GM12878 (cell line): Measurements from ENCODE around the gene PRSS8. TPM values are rescaled to one million over a fixed set of nuclear protein-coding genes. Genes with fewer than 3 reads are reported as not detected.

ENCODE experiments used
- ATAC-seq: fragments of 200-7000 bp; cut with Tn5 transposase; 3 replicates; pipeline ENCODE4 v1.9.1; 2020; ENCODE audit warnings: mild to moderate bottlenecking, moderate library complexity
- BruUV-seq: library from RNA; stranded (reverse); fragments of 400-500 nt; replicated peaks from 2 replicates; lab custom pipeline; 2021; lab: Mats Ljungman, UMichigan
- CTCF ChIA-PET: fragments of 300-600 bp; sonication (Branson Sonifier 250); formaldehyde crosslinking; extraction: SDS; loops from one replicate; lab custom pipeline; 2021; ENCODE audit warnings: inconsistent platforms; lab: Yijun Ruan, JAX
- POLR2A ChIA-PET: fragments of 350-600 bp; formaldehyde crosslinking; extraction: SDS; loops from one replicate; lab custom pipeline; 2021; ENCODE audit warnings: inconsistent platforms; lab: Charles Lee
- RAD21 ChIA-PET: fragments of 300-600 bp; sonication (Branson Sonifier 250); formaldehyde crosslinking; loops from one replicate; lab custom pipeline; 2023; ENCODE audit warnings: antibody characterized with exemption; ENCODE audit not compliant: unreplicated experiment; lab: Charles Lee
- SMC1A ChIA-PET: fragments of 300-600 bp; sonication (Branson Sonifier 250); formaldehyde crosslinking; loops from one replicate; lab custom pipeline; 2023; ENCODE audit not compliant: unreplicated experiment, uncharacterized antibody; lab: Charles Lee
- DNase-seq: peaks from one replicate; pipeline ENCODE4 v3.0.0-alpha.2; 2011; ENCODE audit warnings: low read depth, low spot score
- FAIRE-seq: peaks from 3 replicates; lab custom pipeline; 2011; peaks lifted over from hg19 to GRCh38; lab: Jason Lieb, UNC
- H2AFZ ChIP-seq: 2 replicates; pipeline ENCODE4 v1.6.0; 2011; ENCODE audit warnings: low read depth, low read length, control low read depth; ENCODE audit not compliant: control insufficient read depth
- H3K27ac ChIP-seq: 2 replicates; pipeline ENCODE4 v1.5.1; 2011; ENCODE audit warnings: control low read depth; ENCODE audit not compliant: control insufficient read depth, insufficient read depth
- H3K27me3 ChIP-seq, 2 experiments: replicated peaks in 1 of 2; 2 replicates each; pipeline versions ENCODE4 v1.6.0 to v1.6.1; 2011; ENCODE audit warnings: low read length in 1 of 2; ENCODE audit not compliant: control insufficient read depth in 2 of 2, insufficient read depth in 2 of 2
- H3K36me3 ChIP-seq, 2 experiments: 2 replicates each; pipeline ENCODE4 v1.5.1; 2011; ENCODE audit warnings: low read length in 1 of 2; ENCODE audit not compliant: control insufficient read depth in 2 of 2, insufficient read depth in 2 of 2
- H3K4me1 ChIP-seq: 2 replicates; pipeline ENCODE4 v1.6.1; 2011; ENCODE audit warnings: mild to moderate bottlenecking, low read length, moderate library complexity, mixed read lengths; ENCODE audit not compliant: control insufficient read depth, insufficient read depth
- H3K4me2 ChIP-seq: 2 replicates; pipeline ENCODE4 v1.6.0; 2011; ENCODE audit warnings: control low read depth; ENCODE audit not compliant: control insufficient read depth, insufficient read depth
- H3K4me3 ChIP-seq: fragments of 200-600 bp; sonication (generic); 2 replicates; pipeline ENCODE4 v1.5.1; 2016
- H3K79me2 ChIP-seq: 2 replicates; pipeline ENCODE4 v1.6.0; 2011; ENCODE audit warnings: low read length; ENCODE audit not compliant: control insufficient read depth, insufficient read depth
- H3K9ac ChIP-seq: 2 replicates; pipeline ENCODE4 v1.8.0; 2011; ENCODE audit warnings: low read length, control low read depth, mixed read lengths; ENCODE audit not compliant: control insufficient read depth, insufficient read depth
- H3K9me3 ChIP-seq: replicated peaks from 3 replicates; pipeline ENCODE4 v1.5.1; 2011; ENCODE audit warnings: mild to moderate bottlenecking, low read length; ENCODE audit not compliant: control insufficient read depth, insufficient read depth
- H4K20me1 ChIP-seq: 2 replicates; pipeline ENCODE4 v1.6.0; 2011; ENCODE audit not compliant: control insufficient read depth, insufficient read depth
- BACH1 ChIP-seq: fragments of 450-650 bp; IDR thresholded peaks from 2 replicates; pipeline ENCODE4 v1.6.1; 2017; ENCODE audit warnings: mild to moderate bottlenecking, borderline replicate concordance
- LARP7 ChIP-seq: fragments of 450-650 bp; IDR thresholded peaks from 2 replicates; pipeline ENCODE4 v1.6.1; 2017; ENCODE audit warnings: mild to moderate bottlenecking
- MXI1 ChIP-seq: fragments of 150-350 bp; IDR thresholded peaks from 2 replicates; pipeline ENCODE4 v1.6.1; 2011; ENCODE audit warnings: low read depth, mild to moderate bottlenecking, inconsistent platforms, low read length, improper control_type of control experiment
- RELA ChIP-seq: fragments of 450-650 bp; IDR thresholded peaks from 2 replicates; pipeline ENCODE4 v1.8.0; 2014; ENCODE audit warnings: borderline replicate concordance; ENCODE audit not compliant: partially characterized antibody
- SP1 ChIP-seq: IDR thresholded peaks from one replicate; pipeline ENCODE4 v1.6.1; 2011; ENCODE audit warnings: low read depth, low read length
- WGBS: methylation state at CpG from one replicate; pipeline ENCODE4 v1.1.6; 2016; ENCODE audit warnings: low lambda C conversion rate; ENCODE audit not compliant: insufficient replicate concordance, insufficient coverage; ENCODE audit errors: missing lambda C conversion rate; 5-methylcytosine and 5-hydroxymethylcytosine counted together
- in situ Hi-C: fragments of 300-500 bp; cut with MboI; formaldehyde crosslinking; loops from 9 replicates; pipeline ENCODE4 v1.14.3; 2018; ENCODE audit warnings: mixed read lengths
- intact Hi-C: fragments of 100-400 bp; cut with micrococcal nuclease; formaldehyde crosslinking; loops from one replicate; pipeline ENCODE4 v1.14.2; 2022; ENCODE audit not compliant: unreplicated experiment
- polyA plus RNA-seq, 11 experiments: library from polyadenylated mRNA; depleted of rRNA in 4 of 11; unstranded in 6 of 11; stranded (reverse) in 5 of 11; fragments of >200 nt; fragmentation: Nextera tagmentation in 4 of 11; fragmentation: Illumina TruSeq in 1 of 11; extraction: Ambion mirVana in 4 of 11; extraction: Trizol in 1 of 11; gene quantifications; 1 replicate in 1 of 11; 2 replicates in 10 of 11; pipeline versions ENCODE4 v1.2.1 to v1.2.3, GENCODE V29; 2011 to 2016; ENCODE audit warnings: inconsistent platforms in 2 of 11, missing spikeins in 2 of 11, low read depth in 1 of 11
- total RNA-seq, 4 experiments: library from RNA; depleted of rRNA in 3 of 4; stranded (reverse); fragments of >200 nt in 3 of 4; fragmentation: Illumina TruSeq in 1 of 4; extraction: Trizol in 1 of 4; gene quantifications; 2 replicates each; pipeline versions ENCODE4 v1.2.1 to v1.2.3, GENCODE V29; 2013 to 2021
- TF ChIP-seq, protein P1 (sequence below): fragments of 450-650 bp; conservative IDR thresholded peaks from 2 replicates; pipeline ENCODE4 v1.6.1; 2017; ENCODE audit warnings: mild to moderate bottlenecking, moderate library complexity
- TF ChIP-seq, protein P2 (sequence below): IDR thresholded peaks from 2 replicates; pipeline ENCODE4 v1.6.1; 2011; ENCODE audit warnings: borderline replicate concordance, low read depth, mild to moderate bottlenecking, moderate library complexity, low read length; ENCODE audit not compliant: insufficient read depth, poor library complexity, severe bottlenecking

Gene PRSS8
- total and polyA plus RNA-seq, 10 of the 15 experiments (the other 5 are each of a cell fraction or from before 2014, with no cell fraction given) = 0.33 to 0.58 TPM; not detected in 8

DNA sequence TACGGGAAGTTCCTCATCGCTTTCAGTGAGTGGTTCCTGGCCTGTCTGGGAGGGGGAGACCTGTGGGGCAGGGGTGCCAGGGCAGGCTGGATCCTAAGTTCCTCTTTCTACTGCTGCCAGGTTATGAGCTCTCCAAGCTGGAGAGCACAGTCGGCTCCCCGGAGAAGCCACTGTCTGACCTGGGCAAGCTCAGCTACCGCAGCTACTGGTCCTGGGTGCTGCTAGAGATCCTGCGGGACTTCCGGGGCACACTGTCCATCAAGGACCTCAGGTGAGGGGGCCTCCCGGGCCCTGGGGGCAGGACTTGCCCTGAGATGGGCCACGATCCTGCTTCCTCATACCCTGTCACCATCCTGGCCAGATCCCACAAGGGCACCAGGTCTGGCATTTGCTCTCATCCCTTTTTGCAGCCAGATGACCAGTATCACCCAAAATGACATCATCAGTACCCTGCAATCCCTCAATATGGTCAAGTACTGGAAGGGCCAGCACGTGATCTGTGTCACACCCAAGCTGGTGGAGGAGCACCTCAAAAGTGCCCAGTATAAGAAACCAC is 5.1 kb downstream of the PRSS8 start:
- no peak overlapping the region for H3K4me2 ChIP-seq
- H3K27me3 ChIP-seq = no peaks in the 10 kb centered on the region
- in situ Hi-C loops (no loop called here), intact Hi-C loops (no loop called here)
- ChIA-PET RAD21 (interaction anchor here (0.5 kb wide), 2 partner anchors 21 to 36 kb away, joined by 3 read pairs; partner anchors contain the start of gene VKORC1), SMC1A (no interaction called here), CTCF (no interaction called here), POLR2A (no interaction called here)
- ATAC-seq = no peak
- no peak for FAIRE-seq
- no peaks in the 10 kb centered on the region for H4K20me1 ChIP-seq
- no peaks in the 10 kb centered on the region for H3K79me2 ChIP-seq
- no peaks in the 10 kb centered on the region for H3K9me3 ChIP-seq
- TSS peak; percentile 65 for BruUV-seq
- H3K9ac ChIP-seq = no peak overlapping the region
- WGBS = 98% methylated on average over 10 of the region's 10 CpGs
- H3K36me3 ChIP-seq = no peaks in the 10 kb centered on the region; a peak in 2 of 4 replicates
- no peaks in the 10 kb centered on the region for H3K4me1 ChIP-seq
- no peak overlapping the region for H2AFZ ChIP-seq
- DNase-seq = no peak
- H3K4me3 ChIP-seq = no peak overlapping the region
- TF ChIP-seq MXI1 = no peak
- TF ChIP-seq, protein P1, sequence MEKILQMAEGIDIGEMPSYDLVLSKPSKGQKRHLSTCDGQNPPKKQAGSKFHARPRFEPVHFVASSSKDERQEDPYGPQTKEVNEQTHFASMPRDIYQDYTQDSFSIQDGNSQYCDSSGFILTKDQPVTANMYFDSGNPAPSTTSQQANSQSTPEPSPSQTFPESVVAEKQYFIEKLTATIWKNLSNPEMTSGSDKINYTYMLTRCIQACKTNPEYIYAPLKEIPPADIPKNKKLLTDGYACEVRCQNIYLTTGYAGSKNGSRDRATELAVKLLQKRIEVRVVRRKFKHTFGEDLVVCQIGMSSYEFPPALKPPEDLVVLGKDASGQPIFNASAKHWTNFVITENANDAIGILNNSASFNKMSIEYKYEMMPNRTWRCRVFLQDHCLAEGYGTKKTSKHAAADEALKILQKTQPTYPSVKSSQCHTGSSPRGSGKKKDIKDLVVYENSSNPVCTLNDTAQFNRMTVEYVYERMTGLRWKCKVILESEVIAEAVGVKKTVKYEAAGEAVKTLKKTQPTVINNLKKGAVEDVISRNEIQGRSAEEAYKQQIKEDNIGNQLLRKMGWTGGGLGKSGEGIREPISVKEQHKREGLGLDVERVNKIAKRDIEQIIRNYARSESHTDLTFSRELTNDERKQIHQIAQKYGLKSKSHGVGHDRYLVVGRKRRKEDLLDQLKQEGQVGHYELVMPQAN = no peak
- TF ChIP-seq SP1 = no peak
- TF ChIP-seq LARP7 = no peak
- TF ChIP-seq, protein P2, sequence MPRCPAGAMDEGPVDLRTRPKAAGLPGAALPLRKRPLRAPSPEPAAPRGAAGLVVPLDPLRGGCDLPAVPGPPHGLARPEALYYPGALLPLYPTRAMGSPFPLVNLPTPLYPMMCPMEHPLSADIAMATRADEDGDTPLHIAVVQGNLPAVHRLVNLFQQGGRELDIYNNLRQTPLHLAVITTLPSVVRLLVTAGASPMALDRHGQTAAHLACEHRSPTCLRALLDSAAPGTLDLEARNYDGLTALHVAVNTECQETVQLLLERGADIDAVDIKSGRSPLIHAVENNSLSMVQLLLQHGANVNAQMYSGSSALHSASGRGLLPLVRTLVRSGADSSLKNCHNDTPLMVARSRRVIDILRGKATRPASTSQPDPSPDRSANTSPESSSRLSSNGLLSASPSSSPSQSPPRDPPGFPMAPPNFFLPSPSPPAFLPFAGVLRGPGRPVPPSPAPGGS = no peak
- TF ChIP-seq BACH1 = no peak
- no peak for TF ChIP-seq RELA
- TF ChIP-seq, all 136 proteins: peak for 0
- H3K27ac ChIP-seq = no peak overlapping the region
